Measurements from ENCODE around the gene STXBP6. TPM values are rescaled to one million over a fixed set of nuclear protein-coding genes. Genes with fewer than 3 reads are reported as not detected.

The STXBP6 gene
- total and polyA plus RNA-seq, 2 of the 13 experiments (the other 11 are each of a cell fraction or from before 2014, with no cell fraction given): 35.3 to 42.8 TPM

GRCh38 chr14:24885410-24885913 lies 164.5 kb downstream of the STXBP6 start (continued):
- TF ChIP-seq ZSCAN20 (CRISPR knock-in tag; IDR thresholded peaks at IDR 0.05; ENCODE audit: borderline replicate concordance) (no peak), PRDM10 (CRISPR knock-in tag; IDR thresholded peaks at IDR 0.05; ENCODE audit: low read depth) (peak; percentile 62; the same call in 1 of the 2 replicates), KLF15 (CRISPR knock-in tag; IDR thresholded peaks at IDR 0.05; ENCODE audit: borderline replicate concordance) (no peak), NONO (IDR thresholded peaks at IDR 0.05) (no peak), NONO (CRISPR knock-in tag; conservative IDR thresholded peaks at IDR 0.05) (no peak), FOSL2 (CRISPR knock-in tag; IDR thresholded peaks at IDR 0.05) (peak; percentile 54), YEATS2 (CRISPR knock-in tag; IDR thresholded peaks at IDR 0.05; ENCODE audit: borderline replicate concordance) (no peak), ZIK1 (CRISPR knock-in tag; IDR thresholded peaks at IDR 0.05; ENCODE audit: borderline replicate concordance, low read depth) (no peak), ZNF441 (CRISPR knock-in tag; IDR thresholded peaks at IDR 0.05; ENCODE audit: borderline replicate concordance) (no peak), ZNF570 (CRISPR knock-in tag; IDR thresholded peaks at IDR 0.05; ENCODE audit: borderline replicate concordance) (no peak), ZBTB1 (CRISPR knock-in tag; IDR thresholded peaks at IDR 0.05; ENCODE audit: borderline replicate concordance) (no peak), ZNF20 (CRISPR knock-in tag; IDR thresholded peaks at IDR 0.05) (no peak), ZNF263 (CRISPR knock-in tag; IDR thresholded peaks at IDR 0.05) (no peak), AKAP8 (CRISPR knock-in tag; IDR thresholded peaks at IDR 0.05) (no peak), ZNF17 (CRISPR knock-in tag; IDR thresholded peaks at IDR 0.05) (no peak), SP2 (CRISPR knock-in tag; IDR thresholded peaks at IDR 0.05) (no peak), SRY (CRISPR knock-in tag; IDR thresholded peaks at IDR 0.05) (no peak), NCOA2 (CRISPR knock-in tag; IDR thresholded peaks at IDR 0.05) (peak; percentile 64; the same call in 1 of the 2 replicates), ZNF850 (CRISPR knock-in tag; conservative IDR thresholded peaks at IDR 0.05) (no peak)
- TF ChIP-seq, protein P1, sequence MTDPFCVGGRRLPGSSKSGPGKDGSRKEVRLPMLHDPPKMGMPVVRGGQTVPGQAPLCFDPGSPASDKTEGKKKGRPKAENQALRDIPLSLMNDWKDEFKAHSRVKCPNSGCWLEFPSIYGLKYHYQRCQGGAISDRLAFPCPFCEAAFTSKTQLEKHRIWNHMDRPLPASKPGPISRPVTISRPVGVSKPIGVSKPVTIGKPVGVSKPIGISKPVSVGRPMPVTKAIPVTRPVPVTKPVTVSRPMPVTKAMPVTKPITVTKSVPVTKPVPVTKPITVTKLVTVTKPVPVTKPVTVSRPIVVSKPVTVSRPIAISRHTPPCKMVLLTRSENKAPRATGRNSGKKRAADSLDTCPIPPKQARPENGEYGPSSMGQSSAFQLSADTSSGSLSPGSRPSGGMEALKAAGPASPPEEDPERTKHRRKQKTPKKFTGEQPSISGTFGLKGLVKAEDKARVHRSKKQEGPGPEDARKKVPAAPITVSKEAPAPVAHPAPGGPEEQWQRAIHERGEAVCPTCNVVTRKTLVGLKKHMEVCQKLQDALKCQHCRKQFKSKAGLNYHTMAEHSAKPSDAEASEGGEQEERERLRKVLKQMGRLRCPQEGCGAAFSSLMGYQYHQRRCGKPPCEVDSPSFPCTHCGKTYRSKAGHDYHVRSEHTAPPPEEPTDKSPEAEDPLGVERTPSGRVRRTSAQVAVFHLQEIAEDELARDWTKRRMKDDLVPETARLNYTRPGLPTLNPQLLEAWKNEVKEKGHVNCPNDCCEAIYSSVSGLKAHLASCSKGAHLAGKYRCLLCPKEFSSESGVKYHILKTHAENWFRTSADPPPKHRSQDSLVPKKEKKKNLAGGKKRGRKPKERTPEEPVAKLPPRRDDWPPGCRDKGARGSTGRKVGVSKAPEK (CRISPR knock-in tag; IDR thresholded peaks at IDR 0.05; ENCODE audit: borderline replicate concordance): no peak

Measured in HepG2 (cell line).